Measurements from ENCODE around the gene RFX4. TPM values are rescaled to one million over a fixed set of nuclear protein-coding genes. Genes with fewer than 3 reads are reported as not detected.
"Not testable (repeated sequence)": the region's sequence is repeated elsewhere in the genome, so short reads cannot be mapped to it uniquely, and the experiment has no call there.

Gene RFX4
- total RNA-seq, 1 experiment from 2014 or later: 0.40 TPM

GRCh38 chr12:106620588-106620987 lies 37.8 kb downstream of the RFX4 start:
- not testable (repeated sequence) for H3K27ac ChIP-seq; H3K4me3 ChIP-seq; DNase-seq; H3K4me1 ChIP-seq; H3K27me3 ChIP-seq; H3K36me3 ChIP-seq; H3K9me3 ChIP-seq (replicated peaks)

GRCh38 chr12:106625976-106626375 lies 43.2 kb downstream of the RFX4 start:
- Histone ChIP-seq H3K36me3 (no peaks in the 10 kb centered on the region), H3K27me3 (no peaks in the 10 kb centered on the region), H3K4me3 (no peak overlapping the region), H3K9me3 (replicated peaks) (peaks cover under 1% of the 10 kb centered on the region; the same call in 1 of the 2 replicates), H3K4me1 (peaks cover 15% of the 10 kb centered on the region), H3K27ac (no peak overlapping the region)
- DNase-seq: no peak

- Histone ChIP-seq H3K36me3 (no peaks in the 10 kb centered on the region), H3K27me3 (no peaks in the 10 kb centered on the region), H3K4me3 (no peak overlapping the region), H3K27ac (peak overlapping the region; percentile 16; the same call in 1 of the 2 replicates), H3K9me3 (replicated peaks) (no peaks in the 10 kb centered on the region), H3K4me1 (peaks cover 24% of the 10 kb centered on the region)
- peak; percentile 30 to 53 for DNase-seq
Observed at GRCh38 chr12:106629797-106630659, 47.2 kb downstream of the RFX4 start.

- no peaks in the 10 kb centered on the region for H3K9me3 ChIP-seq (replicated peaks)
- H3K36me3 ChIP-seq: no peaks in the 10 kb centered on the region
- DNase-seq: no peak
- peaks cover 24% of the 10 kb centered on the region for H3K4me1 ChIP-seq
- H3K4me3 ChIP-seq: no peak overlapping the region
- H3K27me3 ChIP-seq: no peaks in the 10 kb centered on the region
- no peak overlapping the region; the same call in 1 of the 2 replicates for H3K27ac ChIP-seq
Observed at GRCh38 chr12:106631150-106631549, 48.3 kb downstream of the RFX4 start.

- H3K9me3 ChIP-seq (replicated peaks): no peaks in the 10 kb centered on the region
- peak overlapping the region; percentile 4; the same call in 1 of the 2 replicates for H3K27ac ChIP-seq
- H3K27me3 ChIP-seq: no peaks in the 10 kb centered on the region
- no peaks in the 10 kb centered on the region for H3K36me3 ChIP-seq
- no peak overlapping the region for H3K4me3 ChIP-seq
- DNase-seq: peak in 1 of 2 experiments; percentile 28
- H3K4me1 ChIP-seq: peaks cover 24% of the 10 kb centered on the region
Observed at GRCh38 chr12:106631797-106632196, 49.0 kb downstream of the RFX4 start.

GRCh38 chr12:106632797-106633450 lies 50.1 kb downstream of the RFX4 start:
- Histone ChIP-seq H3K4me1 (peaks cover 24% of the 10 kb centered on the region), H3K27ac (no peak overlapping the region), H3K9me3 (replicated peaks) (no peaks in the 10 kb centered on the region), H3K27me3 (no peaks in the 10 kb centered on the region), H3K4me3 (no peak overlapping the region), H3K36me3 (no peaks in the 10 kb centered on the region)
- no peak for DNase-seq

- H3K27ac ChIP-seq: no peak overlapping the region
- H3K36me3 ChIP-seq: no peaks in the 10 kb centered on the region
- H3K4me1 ChIP-seq: peaks cover 24% of the 10 kb centered on the region
- no peaks in the 10 kb centered on the region for H3K27me3 ChIP-seq
- no peak overlapping the region for H3K4me3 ChIP-seq
- DNase-seq: no peak
- H3K9me3 ChIP-seq (replicated peaks): no peaks in the 10 kb centered on the region
Observed at GRCh38 chr12:106633451-106633823, 50.6 kb downstream of the RFX4 start.

- Histone ChIP-seq H3K36me3 (no peaks in the 10 kb centered on the region), H3K4me1 (peaks cover 24% of the 10 kb centered on the region), H3K4me3 (no peak overlapping the region), H3K9me3 (replicated peaks) (no peaks in the 10 kb centered on the region), H3K27ac (no peak overlapping the region), H3K27me3 (no peaks in the 10 kb centered on the region)
- no peak for DNase-seq
Observed at GRCh38 chr12:106634206-106634605, 51.4 kb downstream of the RFX4 start.

GRCh38 chr12:106643000-106643399 lies 60.2 kb downstream of the RFX4 start:
- no peak for DNase-seq
- Histone ChIP-seq H3K27me3 (no peaks in the 10 kb centered on the region), H3K9me3 (replicated peaks) (no peaks in the 10 kb centered on the region; the same call in 1 of the 2 replicates), H3K4me1 (0 out of 2 replicates have a peak, but pooled peaks cover 4% of the 10 kb centered on the region), H3K4me3 (no peak overlapping the region), H3K36me3 (no peaks in the 10 kb centered on the region), H3K27ac (no peak overlapping the region)

GRCh38 chr12:106644335-106645073 lies 61.7 kb downstream of the RFX4 start:
- no peak overlapping the region for H3K27ac ChIP-seq
- DNase-seq: no peak
- H3K27me3 ChIP-seq: no peaks in the 10 kb centered on the region
- H3K9me3 ChIP-seq (replicated peaks): no peaks in the 10 kb centered on the region; the same call in 1 of the 2 replicates
- no peaks in the 10 kb centered on the region for H3K36me3 ChIP-seq
- H3K4me3 ChIP-seq: peak overlapping the region; percentile 34
- 0 out of 2 replicates have a peak, but pooled peaks cover 4% of the 10 kb centered on the region for H3K4me1 ChIP-seq

- H3K4me1 ChIP-seq: 0 out of 2 replicates have a peak, but pooled peaks cover 4% of the 10 kb centered on the region
- no peak overlapping the region for H3K27ac ChIP-seq
- peak; percentile 52 to 66 for DNase-seq
- no peaks in the 10 kb centered on the region; the same call in 1 of the 2 replicates for H3K9me3 ChIP-seq (replicated peaks)
- no peaks in the 10 kb centered on the region for H3K27me3 ChIP-seq
- peak overlapping the region; percentile 34 for H3K4me3 ChIP-seq
- no peaks in the 10 kb centered on the region for H3K36me3 ChIP-seq
Observed at GRCh38 chr12:106645074-106645421, 62.2 kb downstream of the RFX4 start.

GRCh38 chr12:106645465-106646330 lies 62.9 kb downstream of the RFX4 start:
- no peaks in the 10 kb centered on the region; the same call in 1 of the 2 replicates for H3K9me3 ChIP-seq (replicated peaks)
- H3K27me3 ChIP-seq: no peaks in the 10 kb centered on the region
- no peaks in the 10 kb centered on the region for H3K36me3 ChIP-seq
- H3K4me1 ChIP-seq: 0 out of 2 replicates have a peak, but pooled peaks cover 4% of the 10 kb centered on the region
- H3K27ac ChIP-seq: no peak overlapping the region
- H3K4me3 ChIP-seq: peak overlapping the region; percentile 34
- no peak for DNase-seq

- Histone ChIP-seq H3K36me3 (no peaks in the 10 kb centered on the region), H3K27ac (no peak overlapping the region), H3K4me1 (0 out of 2 replicates have a peak, but pooled peaks cover 4% of the 10 kb centered on the region), H3K9me3 (replicated peaks) (no peaks in the 10 kb centered on the region; the same call in 1 of the 2 replicates), H3K4me3 (no peak overlapping the region), H3K27me3 (no peaks in the 10 kb centered on the region)
- no peak for DNase-seq
Observed at GRCh38 chr12:106646472-106646871, 63.7 kb downstream of the RFX4 start.

Measured in SJCRH30 (cell line).